ENCODE results near the gene SLC9A3.
"Not testable (repeated sequence)": the region's sequence is repeated elsewhere in the genome, so short reads cannot be mapped to it uniquely, and the experiment has no call there.

The SLC9A3 gene

GRCh38 chr5:474840-475661 is 49.2 kb downstream of the SLC9A3 start:
- Histone ChIP-seq H3K79me2 (ENCODE audit: insufficient read depth, low read length) (0 out of 2 replicates have a peak, but pooled peaks cover 4% of the 10 kb centered on the region), H3K27me3 (ENCODE audit: insufficient read depth, low read length) (peaks cover 28% of the 10 kb centered on the region; the same call in 1 of the 2 replicates), H3K4me2 (ENCODE audit: low read length) (no peak overlapping the region), H3K4me3 (ENCODE audit: low read depth, low read length, poor library complexity, severe bottlenecking) (peak overlapping the region; percentile 6), H3K36me3 (ENCODE audit: insufficient read depth, low read length) (peaks cover 13% of the 10 kb centered on the region), H3K27ac (ENCODE audit: low read depth, low read length, poor library complexity, severe bottlenecking) (no peak overlapping the region), H3F3A (ENCODE audit: insufficient read depth, low read length) (no peaks in the 10 kb centered on the region), H2AFZ (ENCODE audit: low read length) (no peak overlapping the region), H3K9me3 (ENCODE audit: low read length) (no peaks in the 10 kb centered on the region), H4K20me1 (ENCODE audit: insufficient read depth, low read length) (no peaks in the 10 kb centered on the region), H3K4me1 (ENCODE audit: insufficient read depth, low read length, severe bottlenecking) (peaks cover 36% of the 10 kb centered on the region), H3K9me2 (ENCODE audit: low read depth, low read length) (no peaks in the 10 kb centered on the region), H3K9ac (ENCODE audit: low read length) (no peak overlapping the region)
- TF ChIP-seq CTCF (IDR thresholded peaks at IDR 0.05; ENCODE audit: low read length): no peak
- no peak for TF ChIP-seq EZH2 (IDR thresholded peaks at IDR 0.05; ENCODE audit: borderline replicate concordance, low read length)

- H3K4me1 ChIP-seq (ENCODE audit: insufficient read depth, low read length, severe bottlenecking): peaks cover 39% of the 10 kb centered on the region
- not testable (repeated sequence) for H4K20me1 ChIP-seq (ENCODE audit: insufficient read depth, low read length); H3K79me2 ChIP-seq (ENCODE audit: insufficient read depth, low read length); H2AFZ ChIP-seq (ENCODE audit: low read length); H3F3A ChIP-seq (ENCODE audit: insufficient read depth, low read length); H3K9me2 ChIP-seq (ENCODE audit: low read depth, low read length); H3K9me3 ChIP-seq (ENCODE audit: low read length); H3K9ac ChIP-seq (ENCODE audit: low read length); H3K27ac ChIP-seq (ENCODE audit: low read depth, low read length, poor library complexity, severe bottlenecking)
- peak overlapping the region; percentile 94 for H3K4me2 ChIP-seq (ENCODE audit: low read length)
- H3K4me3 ChIP-seq (ENCODE audit: low read depth, low read length, poor library complexity, severe bottlenecking): peak overlapping the region; percentile 86
- peaks cover 28% of the 10 kb centered on the region; the same call in 1 of the 2 replicates for H3K27me3 ChIP-seq (ENCODE audit: insufficient read depth, low read length)
- H3K36me3 ChIP-seq (ENCODE audit: insufficient read depth, low read length): peaks cover 19% of the 10 kb centered on the region
Measured at GRCh38 chr5:474232-474839, 49.9 kb downstream of the SLC9A3 start.

- H3F3A ChIP-seq (ENCODE audit: insufficient read depth, low read length): no peaks in the 10 kb centered on the region
- no peaks in the 10 kb centered on the region for H4K20me1 ChIP-seq (ENCODE audit: insufficient read depth, low read length)
- H3K9me2 ChIP-seq (ENCODE audit: low read depth, low read length): no peaks in the 10 kb centered on the region
- no peak overlapping the region for H2AFZ ChIP-seq (ENCODE audit: low read length)
- H3K79me2 ChIP-seq (ENCODE audit: insufficient read depth, low read length): 0 out of 2 replicates have a peak, but pooled peaks cover 4% of the 10 kb centered on the region
- peak overlapping the region; percentile 94 for H3K4me2 ChIP-seq (ENCODE audit: low read length)
- TF ChIP-seq EZH2 (IDR thresholded peaks at IDR 0.05; ENCODE audit: borderline replicate concordance, low read length): no peak
- peaks cover 23% of the 10 kb centered on the region; the same call in 1 of the 2 replicates for H3K27me3 ChIP-seq (ENCODE audit: insufficient read depth, low read length)
- no peaks in the 10 kb centered on the region for H3K9me3 ChIP-seq (ENCODE audit: low read length)
- H3K27ac ChIP-seq (ENCODE audit: low read depth, low read length, poor library complexity, severe bottlenecking): no peak overlapping the region
- peaks cover 23% of the 10 kb centered on the region for H3K36me3 ChIP-seq (ENCODE audit: insufficient read depth, low read length)
- H3K4me3 ChIP-seq (ENCODE audit: low read depth, low read length, poor library complexity, severe bottlenecking): peak overlapping the region; percentile 86
- H3K9ac ChIP-seq (ENCODE audit: low read length): peak overlapping the region; percentile 79
- H3K4me1 ChIP-seq (ENCODE audit: insufficient read depth, low read length, severe bottlenecking): peaks cover 39% of the 10 kb centered on the region
Measured at GRCh38 chr5:473551-474192, 50.6 kb downstream of the SLC9A3 start.
